Esophagus (tissue), 2 donors: ENCODE measurements around the gene SLC6A20. TPM values are rescaled to one million over a fixed set of nuclear protein-coding genes. Genes with fewer than 3 reads are reported as not detected.

Source experiments
- H3K27ac ChIP-seq, 2 donors: one replicate each; pipeline ENCODE4 v1.5.1; 2013; ENCODE audit warnings: low read depth in 2 of 2, mild to moderate bottlenecking in 2 of 2, inconsistent platforms in 1 of 2, low read length in 1 of 2, moderate library complexity in 1 of 2
- H3K27me3 ChIP-seq, 2 donors: one replicate each; pipeline ENCODE4 v1.6.1; 2013; ENCODE audit warnings: low read length in 2 of 2, control low read depth in 1 of 2, mild to moderate bottlenecking in 1 of 2; ENCODE audit not compliant: insufficient read depth in 2 of 2, control insufficient read depth in 1 of 2
- H3K36me3 ChIP-seq, 2 donors: one replicate each; pipeline ENCODE4 v1.6.1; 2013; ENCODE audit warnings: low read length in 1 of 2; ENCODE audit not compliant: control insufficient read depth in 2 of 2, insufficient read depth in 2 of 2
- H3K4me1 ChIP-seq, 2 donors: one replicate each; pipeline ENCODE4 v1.6.1; 2013; ENCODE audit warnings: low read length in 1 of 2; ENCODE audit not compliant: control insufficient read depth in 2 of 2, insufficient read depth in 2 of 2
- H3K4me3 ChIP-seq, 2 donors: one replicate each; pipeline ENCODE4 v1.5.1; 2013; ENCODE audit warnings: low read length in 2 of 2, mild to moderate bottlenecking in 2 of 2, low read depth in 1 of 2, moderate library complexity in 1 of 2
- H3K9me3 ChIP-seq, 2 donors: one replicate each; pipeline ENCODE4 v1.6.1; 2013; ENCODE audit warnings: mild to moderate bottlenecking in 2 of 2, low read depth in 1 of 2, low read length in 1 of 2, moderate library complexity in 1 of 2; ENCODE audit not compliant: control insufficient read depth in 2 of 2, insufficient read depth in 1 of 2
- WGBS, 2 donors: extraction: QIAGEN DNeasy Blood & Tissue Kit; methylation state at CpG; one replicate each; pipeline ENCODE4 v1.1.7; 2013; 5-methylcytosine and 5-hydroxymethylcytosine counted together
- polyA plus RNA-seq, 2 donors: library from polyadenylated mRNA; stranded (reverse); fragments of 200-250 nt; gene quantifications; one replicate each; pipeline ENCODE4 v1.2.3, GENCODE V29; 2013
- donor health status: healthy with polysubstance abuse.
- donor health status: Bipolar disorder and iron deficiency.

SLC6A20 gene
- polyA plus RNA-seq, 2 donors = 0.01 TPM; not detected in 1

DNA sequence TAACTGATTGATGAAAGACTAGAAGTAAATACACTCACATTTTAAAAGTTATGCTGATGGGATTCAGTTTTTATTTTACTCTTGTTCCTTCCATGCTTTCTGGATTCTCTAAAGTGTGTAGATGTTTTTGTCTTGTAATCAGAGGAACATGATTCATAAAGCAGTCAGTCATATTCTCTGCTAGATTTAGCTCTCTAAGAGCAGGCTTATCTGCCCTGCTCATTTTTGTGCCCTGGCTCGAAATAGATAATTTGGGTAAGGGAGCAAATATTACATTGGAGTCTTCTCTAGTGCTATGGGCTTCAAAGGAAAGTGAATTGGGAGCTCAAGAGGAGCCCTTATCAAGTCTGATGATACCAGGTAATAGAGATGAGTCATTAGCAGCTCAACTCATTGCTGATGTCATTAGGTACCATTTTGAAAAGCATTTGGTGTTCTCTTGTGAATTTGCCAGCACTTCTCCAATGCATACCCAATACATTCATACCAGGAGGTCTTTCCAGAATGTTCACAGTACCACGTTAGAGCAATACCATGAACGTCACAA, 79.5 kb downstream of the SLC6A20 start:
- Histone ChIP-seq H3K27me3 (no peaks in the 10 kb centered on the region), H3K36me3 (peaks cover 2% of the 10 kb centered on the region in 2 donors), H3K4me3 (no peak overlapping the region), H3K27ac (no peak overlapping the region), H3K9me3 (no peaks in the 10 kb centered on the region), H3K4me1 (no peaks in the 10 kb centered on the region)
- WGBS, 2 donors = 95 to 96% methylated on average over 3 of the region's 3 CpGs

DNA sequence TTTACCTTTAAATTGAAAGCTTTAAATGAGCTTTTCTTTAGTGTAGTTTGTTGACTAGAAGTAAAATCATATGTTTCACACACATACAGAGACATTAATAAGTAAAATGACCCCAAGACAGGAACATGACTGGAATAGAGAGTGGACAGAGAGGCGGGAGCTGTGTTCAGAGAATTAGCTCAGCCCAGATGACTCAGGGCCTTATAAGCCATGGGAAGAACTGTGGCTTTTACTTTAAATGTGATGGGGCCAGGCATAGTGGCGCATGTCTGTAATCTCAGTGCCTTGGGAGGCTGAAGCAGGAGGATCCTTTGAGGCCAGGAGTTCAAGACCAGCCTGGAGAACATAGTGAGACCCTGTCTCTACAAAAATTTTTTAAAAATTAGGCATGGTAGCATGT, 80.4 kb downstream of the SLC6A20 start:
- H3K36me3 ChIP-seq = peaks cover 2 to 6% of the 10 kb centered on the region in 2 donors
- H3K4me3 ChIP-seq = no peak overlapping the region
- no peaks in the 10 kb centered on the region for H3K9me3 ChIP-seq
- H3K4me1 ChIP-seq = no peaks in the 10 kb centered on the region
- no peak overlapping the region for H3K27ac ChIP-seq
- H3K27me3 ChIP-seq = no peaks in the 10 kb centered on the region
- 78 to 89% methylated on average over 2 of the region's 2 CpGs for WGBS, 2 donors

DNA sequence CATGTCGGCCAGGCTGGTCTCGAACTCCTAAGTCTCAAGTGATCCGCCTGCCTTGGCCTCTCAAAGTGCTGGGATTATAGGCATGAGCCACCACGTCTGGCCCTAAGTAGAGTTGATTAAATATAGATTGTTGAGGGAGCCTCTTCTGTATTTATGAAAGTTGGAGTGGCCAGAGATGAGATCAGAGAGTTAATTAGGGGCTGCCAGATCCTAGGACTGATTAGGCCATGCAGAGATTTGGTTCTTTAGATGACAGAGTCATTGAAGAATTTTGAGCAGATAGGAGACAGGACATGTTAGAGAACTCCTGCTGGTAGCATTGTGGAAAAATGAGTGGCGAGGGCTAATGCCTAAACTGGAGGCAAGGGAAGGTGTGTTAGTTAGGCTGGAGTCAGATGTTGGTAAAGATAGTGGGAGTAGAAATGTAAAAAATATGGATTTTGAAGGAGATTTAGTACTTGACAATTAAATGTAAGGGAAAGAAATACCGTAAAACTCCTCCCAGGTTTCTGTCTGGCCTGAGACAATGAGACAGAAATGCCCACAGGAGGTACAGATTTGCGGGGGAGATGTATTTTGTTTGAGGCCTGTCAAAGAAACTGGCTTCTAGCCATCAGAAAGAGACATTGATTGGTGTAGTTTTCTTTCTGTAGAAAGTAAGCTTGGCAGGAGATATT, 83.8 kb downstream of the SLC6A20 start:
- 81 to 82% methylated on average over 7 of the region's 7 CpGs for WGBS, 2 donors
- Histone ChIP-seq H3K36me3 (peaks cover 3 to 8% of the 10 kb centered on the region in 2 donors), H3K27me3 (no peaks in the 10 kb centered on the region), H3K4me3 (no peak overlapping the region), H3K4me1 (no peaks in the 10 kb centered on the region), H3K27ac (no peak overlapping the region), H3K9me3 (no peaks in the 10 kb centered on the region)

DNA sequence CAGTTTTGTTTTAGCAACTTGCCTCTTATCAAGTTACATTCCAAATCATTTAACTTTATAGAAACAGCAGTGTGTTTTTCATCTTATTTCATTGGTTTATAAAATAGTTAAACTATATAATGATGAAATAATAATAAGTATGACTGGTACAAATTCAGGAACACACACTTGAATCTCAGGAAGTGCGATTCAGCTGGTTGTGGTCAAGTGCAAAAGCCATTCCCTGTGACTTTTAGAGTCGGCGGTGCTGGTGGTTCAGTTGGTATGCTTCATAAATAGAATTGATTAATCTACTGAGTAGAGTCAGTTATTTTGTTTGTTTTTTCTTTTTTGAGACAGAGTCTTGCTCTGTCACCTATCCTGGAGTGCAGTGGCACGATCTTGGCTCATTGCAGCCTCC, 84.4 kb downstream of the SLC6A20 start:
- Histone ChIP-seq H3K27ac (no peak overlapping the region), H3K27me3 (no peaks in the 10 kb centered on the region), H3K36me3 (peaks cover 3 to 8% of the 10 kb centered on the region in 2 donors), H3K9me3 (no peaks in the 10 kb centered on the region), H3K4me3 (no peak overlapping the region), H3K4me1 (no peaks in the 10 kb centered on the region)
- 84 to 89% methylated on average over 4 of the region's 4 CpGs for WGBS, 2 donors

DNA sequence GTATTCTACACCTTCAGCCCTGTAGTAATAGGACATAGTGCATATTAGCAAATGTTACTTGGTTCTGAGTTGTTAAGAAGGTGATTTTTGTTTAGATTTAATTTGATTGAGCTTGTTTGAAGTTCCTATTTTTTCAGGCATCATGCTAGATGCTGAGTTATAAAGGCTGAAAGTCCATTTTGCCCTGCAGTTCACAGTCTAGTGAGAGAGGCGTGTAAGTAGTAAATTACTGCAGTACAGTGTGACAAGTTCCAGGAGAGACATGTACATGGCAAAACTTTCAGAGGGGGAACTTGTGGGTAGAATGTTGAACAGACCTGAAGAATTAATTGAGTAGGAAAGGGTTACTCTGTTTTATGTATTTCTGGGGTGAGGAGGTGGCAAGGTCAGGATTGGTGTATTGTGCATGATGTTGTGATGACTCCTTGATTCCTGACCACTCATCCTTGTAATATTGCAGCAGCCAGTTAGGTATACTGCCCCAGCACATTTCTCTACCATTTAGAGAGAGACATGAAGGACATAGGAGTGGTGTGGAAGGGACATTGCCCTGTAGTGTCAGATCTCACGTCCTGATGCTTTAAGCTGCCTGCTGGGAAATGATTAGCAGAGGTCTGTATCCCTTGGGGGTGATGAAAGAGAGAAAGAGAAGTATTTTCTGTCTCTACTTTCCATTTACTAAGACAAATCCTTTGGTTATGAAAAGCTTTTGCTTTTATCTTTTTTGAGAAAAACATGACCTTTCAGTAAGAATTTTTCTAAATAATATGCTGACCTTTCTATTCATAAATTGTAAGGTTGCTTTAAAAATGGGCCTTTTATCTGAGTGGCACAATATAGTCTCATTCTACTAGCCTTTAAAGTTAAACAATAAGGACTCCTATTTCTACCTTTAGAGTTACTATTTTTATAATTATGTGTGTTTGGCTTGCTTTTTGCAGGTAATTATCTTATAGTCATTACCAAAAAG, 90.2 kb downstream of the SLC6A20 start:
- WGBS, 2 donors = 68 to 84% methylated on average over 2 of the region's 2 CpGs
- no peak overlapping the region for H3K27ac ChIP-seq
- H3K27me3 ChIP-seq = no peaks in the 10 kb centered on the region
- no peak overlapping the region for H3K4me3 ChIP-seq
- no peaks in the 10 kb centered on the region for H3K9me3 ChIP-seq
- H3K36me3 ChIP-seq = peaks cover 3 to 7% of the 10 kb centered on the region in 2 donors
- no peaks in the 10 kb centered on the region for H3K4me1 ChIP-seq

Other genes with a start within 250 kb of the SLC6A20 start
- gene LIMD1, start 201.8 kb downstream of the SLC6A20 start, polyA plus RNA-seq = 1 to 10 TPM; 3.2 to 6.0 TPM
- 10 to 100 TPM; 14.1 to 16.9 TPM for gene SACM1L, start 107.1 kb downstream of the SLC6A20 start, polyA plus RNA-seq
- 1 to 10 TPM; 3.4 to 6.3 TPM for gene LZTFL1, start 45.6 kb upstream of the SLC6A20 start, polyA plus RNA-seq
- not detected for gene CCR9, start 90.0 kb upstream of the SLC6A20 start, polyA plus RNA-seq
- gene CXCR6, start 146.9 kb upstream of the SLC6A20 start, polyA plus RNA-seq = 1 to 10 TPM in 1 of 2 donors, under 1 TPM in 1; 0.90 to 1.6 TPM
- 10 to 100 TPM in 1 of 2 donors, 1 to 10 TPM in 1; 9.6 to 11.9 TPM for gene FYCO1, start 199.3 kb upstream of the SLC6A20 start, polyA plus RNA-seq
- gene XCR1, start 230.9 kb upstream of the SLC6A20 start, polyA plus RNA-seq = under 1 TPM; 0.08 to 0.34 TPM